HCT116 (cell line): ENCODE measurements around the gene GPR63. TPM values are rescaled to one million over a fixed set of nuclear protein-coding genes. Genes with fewer than 3 reads are reported as not detected.

Experiments
- ATAC-seq: fragments of 200-7000 bp; cut with Tn5 transposase; 2 replicates; pipeline ENCODE4 v1.9.1; 2020; ENCODE audit warnings: mild to moderate bottlenecking, moderate library complexity
- BruUV-seq: library from RNA; stranded (reverse); fragments of 400-500 nt; replicated peaks from 2 replicates; lab custom pipeline; 2021; lab: Mats Ljungman, UMichigan
- CTCF ChIA-PET: fragments of 300-600 bp; sonication (Branson Sonifier 250); formaldehyde crosslinking; loops from one replicate; lab custom pipeline; 2021; ENCODE audit warnings: antibody characterized with exemption; lab: Charles Lee
- POLR2A ChIA-PET: fragments of 300-600, 350-600 bp; sonication (Branson Sonifier 250); formaldehyde crosslinking; loops from one replicate; lab custom pipeline; 2021; ENCODE audit warnings: antibody characterized with exemption; lab: Charles Lee
- RAD21 ChIA-PET, 2 experiments: fragments of 300-600 bp; sonication (Branson Sonifier 250); formaldehyde crosslinking; loops; one replicate each; lab custom pipeline; 2023; ENCODE audit warnings: low total read pairs in 2 of 2; ENCODE audit not compliant: uncharacterized antibody in 2 of 2, unreplicated experiment in 2 of 2, low non-redundant PET in 1 of 2; lab: Charles Lee
- DNase-seq: peaks from one replicate; pipeline ENCODE4 v3.0.0-alpha.2; 2010; ENCODE audit warnings: low read depth, low spot score
- H2AFZ ChIP-seq: fragments of 200-600 bp; shearing (Covaris generic), sonication (generic); 2 replicates; pipeline ENCODE4 v1.6.1; 2017; ENCODE audit warnings: low read depth, mixed run types, mixed read lengths, antibody characterized with exemption, low read length; ENCODE audit not compliant: poor library complexity, severe bottlenecking
- H3K27ac ChIP-seq: 2 replicates; pipeline ENCODE4 v1.5.1; 2012; ENCODE audit warnings: low read depth, low read length
- H3K27me3 ChIP-seq: fragments of 200-600 bp; sonication (generic); 2 replicates; pipeline ENCODE4 v1.6.1; 2016; ENCODE audit warnings: mixed run types, low read length, mixed read lengths; ENCODE audit not compliant: insufficient read depth
- H3K36me3 ChIP-seq, 2 experiments: fragments of 200-500 bp in 1 of 2; fragments of 200-600 bp in 1 of 2; sonication (Bioruptor generic) in 1 of 2; sonication (generic) in 1 of 2; 2 replicates each; pipeline versions ENCODE4 v1.5.1 to v1.6.1; 2014 to 2016; ENCODE audit warnings: low read length in 2 of 2, inconsistent platforms in 1 of 2, mixed read lengths in 1 of 2, mixed run types in 1 of 2; ENCODE audit not compliant: insufficient read depth in 2 of 2, control insufficient read depth in 1 of 2
- H3K4me1 ChIP-seq, 2 experiments: fragments of 200-600 bp in 1 of 2; sonication (generic) in 1 of 2; 2 replicates each; pipeline versions ENCODE4 v1.5.1 to v1.6.1; 2012 to 2017; ENCODE audit warnings: low read length in 2 of 2, inconsistent platforms in 1 of 2, mild to moderate bottlenecking in 1 of 2, mixed read lengths in 1 of 2, mixed run types in 1 of 2, moderate library complexity in 1 of 2; ENCODE audit not compliant: insufficient read depth in 2 of 2, control insufficient read depth in 1 of 2
- H3K4me2 ChIP-seq: fragments of 200-600 bp; sonication (generic); 2 replicates; pipeline ENCODE4 v1.6.1; 2017; ENCODE audit warnings: mixed run types, low read length, mixed read lengths
- H3K4me3 ChIP-seq, 2 experiments: fragments of 200-600 bp in 1 of 2; sonication (generic) in 1 of 2; replicated peaks in 1 of 2; 2 replicates each; pipeline ENCODE4 v1.5.1; 2011 to 2016; ENCODE audit warnings: low read length in 2 of 2, control low read depth in 1 of 2, low read depth in 1 of 2, mild to moderate bottlenecking in 1 of 2, mixed read lengths in 1 of 2, mixed run types in 1 of 2
- H3K79me2 ChIP-seq: fragments of 200-600 bp; sonication (generic); 2 replicates; pipeline ENCODE4 v1.6.1; 2017; ENCODE audit warnings: mild to moderate bottlenecking, mixed run types, low read length, moderate library complexity, mixed read lengths; ENCODE audit not compliant: insufficient read depth
- H3K9ac ChIP-seq: fragments of 200-600 bp; sonication (generic); 2 replicates; pipeline ENCODE4 v1.6.1; 2016; ENCODE audit warnings: low read length, mixed read lengths
- H3K9me2 ChIP-seq: fragments of 200-600 bp; sonication (generic), shearing (Covaris generic); 2 replicates; pipeline ENCODE4 v1.6.1; 2017; ENCODE audit warnings: mixed run types, mild to moderate bottlenecking, moderate library complexity; ENCODE audit not compliant: insufficient read depth
- H3K9me3 ChIP-seq, 2 experiments: fragments of 200-500 bp in 1 of 2; fragments of 200-600 bp in 1 of 2; sonication (Bioruptor generic) in 1 of 2; sonication (generic) in 1 of 2; 2 replicates each; pipeline ENCODE4 v1.6.1; 2014 to 2017; ENCODE audit warnings: low read length in 2 of 2, mixed read lengths in 2 of 2, inconsistent platforms in 1 of 2, low read depth in 1 of 2, mild to moderate bottlenecking in 1 of 2, mixed run types in 1 of 2, moderate library complexity in 1 of 2; ENCODE audit not compliant: control insufficient read depth in 1 of 2, insufficient read depth in 1 of 2
- H4K20me1 ChIP-seq: fragments of 200-600 bp; sonication (generic), shearing (Covaris generic); 2 replicates; pipeline ENCODE4 v1.6.1; 2017; ENCODE audit warnings: mixed run types, mild to moderate bottlenecking, moderate library complexity; ENCODE audit not compliant: insufficient read depth
- CEBPB ChIP-seq: IDR thresholded peaks from 2 replicates; pipeline ENCODE4 v1.6.1; 2012; ENCODE audit warnings: low read depth
- EGR1 ChIP-seq: IDR thresholded peaks from 2 replicates; pipeline ENCODE4 v1.6.1; 2012; ENCODE audit warnings: low read depth
- EZH2 ChIP-seq: fragments of 200-600 bp; sonication (generic); IDR thresholded peaks from 2 replicates; pipeline ENCODE4 v1.6.1; 2017; ENCODE audit warnings: antibody characterized with exemption, mixed run types
- EZH2phosphoT487 ChIP-seq: fragments of 200-600 bp; IDR thresholded peaks from 2 replicates; pipeline ENCODE4 v1.6.1; 2018; ENCODE audit warnings: antibody characterized with exemption, borderline replicate concordance
- POLR2A ChIP-seq: IDR thresholded peaks from 2 replicates; pipeline ENCODE4 v1.7.0; 2011; ENCODE audit warnings: borderline replicate concordance; ENCODE audit not compliant: insufficient read depth, insufficient read length; ENCODE audit errors: extremely low read depth
- POLR2AphosphoS5 ChIP-seq: IDR thresholded peaks from 2 replicates; pipeline ENCODE4 v1.6.1; 2011; ENCODE audit warnings: mild to moderate bottlenecking, low read depth, low read length, moderate library complexity
- RAD21 ChIP-seq: IDR thresholded peaks from 2 replicates; pipeline ENCODE4 v1.6.1; 2012; ENCODE audit warnings: low read depth, mild to moderate bottlenecking
- SP1 ChIP-seq: IDR thresholded peaks from 2 replicates; pipeline ENCODE4 v1.6.1; 2012; ENCODE audit warnings: low read depth
- TCF7L2 ChIP-seq: IDR thresholded peaks from 2 replicates; pipeline ENCODE4 v1.7.0; 2011; ENCODE audit warnings: borderline replicate concordance, inconsistent platforms; ENCODE audit not compliant: insufficient read depth, insufficient read length; ENCODE audit errors: extremely low read depth
- YY1 ChIP-seq: IDR thresholded peaks from 2 replicates; pipeline ENCODE4 v1.6.1; 2011; ENCODE audit warnings: low read length, low read depth, moderate library complexity, mild to moderate bottlenecking; ENCODE audit not compliant: insufficient replicate concordance; ENCODE audit errors: extremely low read depth
- ZFX ChIP-seq: fragments of 450-650 bp; IDR thresholded peaks from 2 replicates; pipeline ENCODE4 v1.6.1; 2017
- intact Hi-C: fragments of 100-400 bp; cut with micrococcal nuclease; formaldehyde crosslinking; loops from 2 replicates; pipeline ENCODE4 v1.10.0; 2022
- total RNA-seq: library from RNA; stranded (reverse); gene quantifications from one replicate; pipeline ENCODE4 v1.2.1, GENCODE V29; 2021; ENCODE audit not compliant: unreplicated experiment
- TF ChIP-seq, protein P1 (sequence below): IDR thresholded peaks from 2 replicates; pipeline ENCODE4 v1.6.1; 2012
- TF ChIP-seq, protein P2 (sequence below), 3 experiments: fragments of 200-600 bp in 1 of 3; sonication (generic) in 1 of 3; IDR thresholded peaks in 2 of 3; conservative IDR thresholded peaks in 1 of 3; 2 replicates each; pipeline ENCODE4 v1.5.1; 2012 to 2017; ENCODE audit warnings: low read depth in 2 of 3, low read length in 2 of 3, antibody characterized with exemption in 1 of 3, borderline replicate concordance in 1 of 3, control low read depth in 1 of 3, mild to moderate bottlenecking in 1 of 3, mixed read lengths in 1 of 3, mixed run types in 1 of 3, moderate library complexity in 1 of 3; ENCODE audit not compliant: insufficient read depth in 1 of 3

GPR63 gene
- total RNA-seq, 1 experiment from 2014 or later, result 3.5 TPM

DNA sequence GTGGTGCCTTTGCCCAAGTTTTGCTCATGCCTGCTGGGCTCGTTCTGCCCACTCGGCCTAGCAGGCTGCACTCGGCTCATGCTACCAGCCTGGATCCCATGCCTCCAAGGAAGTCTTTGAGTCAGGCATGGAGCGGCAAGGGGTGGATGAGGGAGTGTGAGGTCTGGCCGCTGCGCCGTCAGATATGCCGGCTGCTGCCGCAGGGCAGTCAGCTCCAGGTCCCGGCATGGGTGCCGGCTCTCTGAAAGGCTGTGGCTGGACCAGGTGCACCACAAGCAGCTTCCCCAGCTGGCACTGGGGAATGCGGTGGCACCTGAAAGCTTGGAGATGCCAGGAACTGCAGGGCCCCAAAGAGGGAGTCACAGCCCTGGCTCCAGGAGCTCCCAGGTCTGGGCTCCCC lies 75.5 kb downstream of the GPR63 start:
- Histone ChIP-seq H3K9me3 (no peaks in the 10 kb centered on the region), H3K9me2 (no peaks in the 10 kb centered on the region), H2AFZ (no peak overlapping the region), H3K4me1 (no peaks in the 10 kb centered on the region), H3K4me3 (no peak overlapping the region), H4K20me1 (no peaks in the 10 kb centered on the region), H3K27me3 (no peaks in the 10 kb centered on the region), H3K79me2 (no peaks in the 10 kb centered on the region)
- intact Hi-C loops, result no loop called here
- DNase-seq, result no peak
- BruUV-seq, result no TSS peak
- POLR2A ChIA-PET, result no interaction called here
- TF ChIP-seq CEBPB, result no peak
- TF ChIP-seq TCF7L2, result no peak
- TF ChIP-seq, protein P1, sequence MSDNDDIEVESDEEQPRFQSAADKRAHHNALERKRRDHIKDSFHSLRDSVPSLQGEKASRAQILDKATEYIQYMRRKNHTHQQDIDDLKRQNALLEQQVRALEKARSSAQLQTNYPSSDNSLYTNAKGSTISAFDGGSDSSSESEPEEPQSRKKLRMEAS, result no peak
- no peak for TF ChIP-seq EZH2phosphoT487
- no peak for TF ChIP-seq ZFX
- no peak for TF ChIP-seq EZH2
- TF ChIP-seq, all 23 proteins: peak for 0
- ChIA-PET CTCF (no interaction called here), RAD21 (no interaction called here)
- Histone ChIP-seq H3K27ac (no peak overlapping the region), H3K9ac (no peak overlapping the region), H3K36me3 (no peaks in the 10 kb centered on the region), H3K4me2 (no peak overlapping the region)
- no peak for ATAC-seq

GRCh38 chr6:96760153-96760687 lies 77.1 kb downstream of the GPR63 start:
- peak; percentile 59 for ATAC-seq
- Histone ChIP-seq H3K9me2 (no peaks in the 10 kb centered on the region), H3K27ac (no peak overlapping the region), H3K79me2 (no peaks in the 10 kb centered on the region), H3K9me3 (no peaks in the 10 kb centered on the region), H3K4me2 (no peak overlapping the region), H3K4me3 (no peak overlapping the region), H3K36me3 (no peaks in the 10 kb centered on the region), H3K27me3 (no peaks in the 10 kb centered on the region), H2AFZ (no peak overlapping the region), H3K9ac (no peak overlapping the region), H3K4me1 (no peaks in the 10 kb centered on the region), H4K20me1 (no peaks in the 10 kb centered on the region)
- intact Hi-C loops, result no loop called here
- ChIA-PET POLR2A (no interaction called here), CTCF (interaction anchor here (1.4 kb wide), 1 partner anchor 133 kb away, joined by 6 read pairs; no protein-coding TSS in a partner anchor), RAD21 (interaction anchor here in 1 of 2 experiments (1.0 kb wide), 1 partner anchor 133 kb away, joined by 3 read pairs; no protein-coding TSS in a partner anchor)
- no peak for DNase-seq
- no TSS peak for BruUV-seq
- no peak for TF ChIP-seq POLR2A
- TF ChIP-seq SP1, result no peak
- no peak for TF ChIP-seq POLR2AphosphoS5
- no peak for TF ChIP-seq YY1
- peak; percentile 46 for TF ChIP-seq RAD21
- TF ChIP-seq EGR1, result no peak
- TF ChIP-seq, protein P2, sequence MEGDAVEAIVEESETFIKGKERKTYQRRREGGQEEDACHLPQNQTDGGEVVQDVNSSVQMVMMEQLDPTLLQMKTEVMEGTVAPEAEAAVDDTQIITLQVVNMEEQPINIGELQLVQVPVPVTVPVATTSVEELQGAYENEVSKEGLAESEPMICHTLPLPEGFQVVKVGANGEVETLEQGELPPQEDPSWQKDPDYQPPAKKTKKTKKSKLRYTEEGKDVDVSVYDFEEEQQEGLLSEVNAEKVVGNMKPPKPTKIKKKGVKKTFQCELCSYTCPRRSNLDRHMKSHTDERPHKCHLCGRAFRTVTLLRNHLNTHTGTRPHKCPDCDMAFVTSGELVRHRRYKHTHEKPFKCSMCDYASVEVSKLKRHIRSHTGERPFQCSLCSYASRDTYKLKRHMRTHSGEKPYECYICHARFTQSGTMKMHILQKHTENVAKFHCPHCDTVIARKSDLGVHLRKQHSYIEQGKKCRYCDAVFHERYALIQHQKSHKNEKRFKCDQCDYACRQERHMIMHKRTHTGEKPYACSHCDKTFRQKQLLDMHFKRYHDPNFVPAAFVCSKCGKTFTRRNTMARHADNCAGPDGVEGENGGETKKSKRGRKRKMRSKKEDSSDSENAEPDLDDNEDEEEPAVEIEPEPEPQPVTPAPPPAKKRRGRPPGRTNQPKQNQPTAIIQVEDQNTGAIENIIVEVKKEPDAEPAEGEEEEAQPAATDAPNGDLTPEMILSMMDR (IDR thresholded peaks at IDR 0.05 in 2 of 3, conservative IDR thresholded peaks at IDR 0.05 in 1 of 3; ENCODE audit: borderline replicate concordance in 1 of 3, insufficient read depth in 1 of 3, low read depth in 2 of 3, low read length in 2 of 3), result peak in 2 of 3 experiments; percentile 7 to 29; a peak in 1 of 6 replicates
